Dedifferentiated amniotic fluid mesenchymal stem cell (primary cell): Measurements from ENCODE around the gene SCPEP1.
A peak's percentile ranks its signal among the peaks of the same experiment; 100 is the strongest.
"Not testable (repeated sequence)": the region's sequence is repeated elsewhere in the genome, so short reads cannot be mapped to it uniquely, and the experiment has no call there.

Experiments used
- DNase-seq: peaks from one replicate; pipeline ENCODE4 v3.0.0-alpha.2; 2016; ENCODE audit errors: extremely low spot score

The SCPEP1 gene

GRCh38 chr17:56977673-56978395 is at the start of gene SCPEP1:
Gene SCPEP1 (plus strand): TSS chr17:56978131. CDS start chr17:56978160, 29 bp downstream.
- peak; percentile 73 for DNase-seq

- no peak for DNase-seq
Measured at GRCh38 chr17:56928586-56928985, 49.3 kb upstream of the SCPEP1 start.

- no peak for DNase-seq
Measured at GRCh38 chr17:56929362-56929969, 48.5 kb upstream of the SCPEP1 start.

GRCh38 chr17:56930739-56931337 is 47.1 kb upstream of the SCPEP1 start:
- no peak for DNase-seq

GRCh38 chr17:56933151-56933745 is 44.7 kb upstream of the SCPEP1 start:
- DNase-seq, result no peak

GRCh38 chr17:56933868-56934267 is 44.1 kb upstream of the SCPEP1 start:
- no peak for DNase-seq

- DNase-seq, result no peak
Measured at GRCh38 chr17:56934280-56934679, 43.7 kb upstream of the SCPEP1 start.

GRCh38 chr17:56935461-56935860 is 42.5 kb upstream of the SCPEP1 start:
- DNase-seq, result no peak

GRCh38 chr17:56936697-56937322 is 41.1 kb upstream of the SCPEP1 start:
- DNase-seq, result no peak

GRCh38 chr17:56937687-56938086 is 40.2 kb upstream of the SCPEP1 start:
- no peak for DNase-seq

GRCh38 chr17:56938206-56938605 is 39.7 kb upstream of the SCPEP1 start:
- DNase-seq, result not testable (repeated sequence)

- peak; percentile 77 for DNase-seq
Measured at GRCh38 chr17:56939869-56940484, 38.0 kb upstream of the SCPEP1 start.

- no peak for DNase-seq
Measured at GRCh38 chr17:56943505-56944125, 34.3 kb upstream of the SCPEP1 start.

- DNase-seq, result no peak
Measured at GRCh38 chr17:56945938-56946505, 31.9 kb upstream of the SCPEP1 start.

- no peak for DNase-seq
Measured at GRCh38 chr17:56947741-56948140, 30.2 kb upstream of the SCPEP1 start.

GRCh38 chr17:56948491-56948890 is 29.4 kb upstream of the SCPEP1 start:
- DNase-seq, result no peak

- no peak for DNase-seq
Measured at GRCh38 chr17:56949595-56949994, 28.3 kb upstream of the SCPEP1 start.

- no peak for DNase-seq
Measured at GRCh38 chr17:56956992-56957391, 20.9 kb upstream of the SCPEP1 start.

- peak; percentile 89 for DNase-seq
Measured at GRCh38 chr17:56960596-56961538, 17.1 kb upstream of the SCPEP1 start, which contains the start of gene COIL. Gene COIL (minus strand): TSS chr17:56961050. CDS start chr17:56961019, 31 bp downstream.

GRCh38 chr17:56965241-56965640 is 12.7 kb upstream of the SCPEP1 start:
- not testable (repeated sequence) for DNase-seq
